Activated T-cell treated with anti-CD3 and anti-CD28 coated beads, Interleukin-2, amount 50 U/mL, for 48 hours (primary cell): Measurements from ENCODE around the gene PRSS16.
"Not testable (repeated sequence)": the region's sequence is repeated elsewhere in the genome, so short reads cannot be mapped to it uniquely, and the experiment has no call there.

Source experiments
- DNase-seq, 2 experiments: peaks; one replicate each; pipeline ENCODE4 v3.0.0-alpha.2; 2020

PRSS16 gene

GRCh38 chr6:27247133-27247836 is at the start of gene PRSS16:
Gene PRSS16 (plus strand): TSS chr6:27247701. CDS start chr6:27247738, 37 bp downstream.
- DNase-seq: no peak

DNA sequence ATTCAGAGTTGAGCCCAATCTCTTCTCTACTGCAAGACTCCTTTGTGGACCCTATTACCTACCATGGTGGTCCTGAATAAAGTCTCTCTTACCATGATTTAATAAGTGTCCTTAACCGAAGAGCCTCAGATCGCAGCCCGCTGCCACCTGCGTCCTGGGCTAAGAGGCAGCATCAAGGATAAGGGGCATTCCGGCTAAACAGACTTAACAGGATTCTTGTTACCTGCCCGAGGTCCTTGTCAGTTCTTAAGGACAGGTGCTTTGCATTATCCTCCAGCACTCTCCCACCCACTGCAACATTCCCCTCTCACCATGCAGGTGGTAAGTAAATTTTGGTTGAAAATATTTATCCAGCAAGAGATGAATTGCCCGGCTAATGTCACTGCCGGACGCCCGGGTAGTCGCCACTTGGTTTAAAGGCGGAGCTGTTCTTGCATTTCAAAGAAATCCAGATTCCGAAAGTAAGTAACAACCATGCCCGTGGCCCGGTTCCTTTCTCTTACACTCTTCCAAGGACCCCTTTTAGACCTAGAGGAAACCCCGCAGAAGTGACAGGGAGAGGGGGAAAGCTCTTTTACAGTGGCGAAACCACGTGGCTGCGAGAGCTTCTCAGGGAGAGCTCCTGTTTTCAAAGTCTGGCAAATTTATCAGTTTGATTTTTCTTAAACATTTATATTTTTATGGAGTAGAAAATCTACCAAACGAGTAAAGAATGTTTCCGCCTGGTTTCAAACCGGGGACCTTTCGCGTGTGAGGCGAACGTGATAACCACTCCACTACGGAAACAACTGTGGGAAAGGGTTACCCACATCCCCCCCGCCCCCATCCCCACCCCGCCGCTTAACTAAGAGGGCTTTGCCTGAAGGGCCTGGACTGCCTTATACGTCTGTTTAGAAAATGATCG is 41.9 kb upstream of the PRSS16 start:
- DNase-seq: peak; percentile 60 to 64

- no peak for DNase-seq
These were observed 40.7 kb upstream of the PRSS16 start for GRCh38 chr6:27206806-27207205.

- DNase-seq: no peak
These were observed 39.5 kb upstream of the PRSS16 start for GRCh38 chr6:27208042-27208441.

GRCh38 chr6:27209196-27209595 is 38.3 kb upstream of the PRSS16 start:
- DNase-seq: no peak

DNA sequence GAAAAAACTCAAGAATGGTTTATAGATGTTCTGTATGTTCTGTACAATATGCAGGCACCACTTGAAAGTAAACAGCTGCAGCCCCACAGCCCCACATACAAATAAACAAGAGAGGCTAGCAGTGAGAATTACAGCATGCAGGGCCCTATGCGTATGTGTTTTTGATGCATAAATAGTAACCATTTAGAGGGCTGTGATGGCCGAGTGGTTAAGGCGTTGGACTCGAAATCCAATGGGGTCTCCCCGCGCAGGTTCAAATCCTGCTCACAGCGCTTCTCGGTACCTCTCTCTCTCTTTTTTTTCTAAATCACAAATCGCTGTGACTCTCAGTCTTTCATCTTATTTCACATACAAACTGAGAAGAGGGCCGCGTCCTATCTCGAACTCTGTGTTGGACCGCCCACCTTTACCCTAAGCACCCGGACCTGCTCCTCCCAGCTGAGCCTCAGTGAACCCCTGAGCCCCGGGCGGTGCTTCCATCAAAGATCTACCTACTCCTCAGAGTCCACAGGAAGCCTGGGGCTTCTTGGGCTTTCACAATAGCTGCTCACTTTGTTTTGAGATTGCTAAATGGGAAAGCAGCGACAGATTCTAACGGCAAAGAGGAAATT is 37.7 kb upstream of the PRSS16 start:
- no peak for DNase-seq

DNA sequence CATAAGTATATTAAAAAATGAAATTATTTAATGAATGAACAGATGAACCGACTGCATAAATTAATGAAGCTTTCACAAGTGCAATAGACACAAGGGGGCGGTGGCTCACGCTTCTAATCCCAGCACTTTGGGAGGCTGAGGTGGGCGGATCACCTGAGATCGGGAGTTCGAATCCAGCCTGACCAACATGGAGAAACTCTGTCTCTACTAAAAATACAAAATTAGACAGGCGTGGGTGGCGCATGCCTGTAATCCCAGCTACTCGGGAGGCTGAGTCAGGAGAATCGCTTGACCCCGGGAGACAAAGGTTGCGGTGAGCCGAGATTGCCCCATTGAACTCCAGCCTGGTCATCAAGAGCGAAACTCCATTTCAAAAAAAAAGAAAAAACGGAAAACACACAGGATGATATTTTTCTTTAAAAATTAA is 34.4 kb upstream of the PRSS16 start:
- DNase-seq: peak in 1 of 2 experiments; percentile 38

GRCh38 chr6:27213544-27214125 is 33.9 kb upstream of the PRSS16 start:
- DNase-seq: peak; percentile 51 to 56

DNA sequence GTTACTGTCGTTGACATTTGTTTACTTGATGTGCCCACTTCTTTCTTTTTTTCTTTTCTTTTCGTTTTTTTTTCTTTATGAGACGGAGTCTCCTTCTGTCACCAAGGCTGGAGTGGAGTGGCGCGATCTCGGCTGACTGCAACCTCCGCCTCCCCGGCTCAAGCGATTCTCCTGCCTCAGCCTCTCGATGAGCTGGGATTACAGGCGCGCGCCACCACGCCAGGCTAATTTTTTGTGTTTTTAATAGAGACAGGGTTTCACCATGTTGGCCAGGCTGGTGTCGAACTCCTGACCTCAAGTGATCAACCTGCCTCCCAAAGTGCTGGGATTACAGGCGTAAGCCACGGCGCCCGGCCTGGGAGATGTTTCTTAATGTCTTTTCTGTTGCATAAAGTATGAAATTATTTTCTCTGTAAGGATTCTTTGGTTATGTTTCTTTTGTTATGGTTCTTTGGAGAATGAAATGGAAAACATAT is 33.3 kb upstream of the PRSS16 start:
- DNase-seq: no peak

- no peak for DNase-seq
These were observed 30.6 kb upstream of the PRSS16 start for GRCh38 chr6:27216874-27217273.

DNA sequence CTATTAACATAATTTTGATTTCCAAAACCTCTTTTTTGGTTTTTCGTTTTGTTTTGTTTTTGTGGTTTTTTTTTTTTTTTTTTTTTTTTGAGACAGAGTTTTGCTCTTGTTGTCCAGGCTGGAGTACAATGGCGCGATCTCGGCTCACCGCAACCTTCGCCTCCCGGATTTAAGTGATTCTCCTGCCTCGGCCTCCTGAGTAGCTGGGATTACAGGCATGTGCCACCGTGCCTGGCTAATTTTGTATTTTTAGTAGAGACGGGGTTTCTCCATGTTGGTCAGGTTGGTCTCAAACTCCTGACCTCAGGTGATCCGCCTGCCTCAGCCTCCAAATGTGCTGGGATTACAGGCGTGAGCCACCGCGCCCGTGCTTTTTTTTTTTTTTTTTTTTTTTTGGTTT is 24.5 kb upstream of the PRSS16 start:
- not testable (repeated sequence) for DNase-seq

GRCh38 chr6:27224729-27225128 is 22.8 kb upstream of the PRSS16 start:
- DNase-seq: no peak

GRCh38 chr6:27228963-27229477 is 18.5 kb upstream of the PRSS16 start:
- no peak for DNase-seq

DNA sequence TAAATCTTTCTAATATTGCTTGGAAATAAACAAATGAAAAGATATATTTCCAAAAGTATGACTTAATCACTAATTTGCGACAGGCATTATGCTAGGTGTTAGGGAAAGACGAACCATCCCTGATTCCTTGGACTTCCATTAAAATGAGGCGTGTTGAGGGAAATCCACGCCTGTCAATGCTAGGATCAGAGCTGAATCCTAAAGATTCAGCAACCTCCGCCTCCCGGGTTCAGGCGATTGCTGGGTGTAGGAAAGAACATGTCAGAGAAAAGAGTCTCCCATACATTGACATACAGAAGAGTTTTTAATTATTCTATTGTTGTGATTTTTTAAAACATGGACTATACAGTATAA is 16.8 kb upstream of the PRSS16 start:
- no peak for DNase-seq

DNA sequence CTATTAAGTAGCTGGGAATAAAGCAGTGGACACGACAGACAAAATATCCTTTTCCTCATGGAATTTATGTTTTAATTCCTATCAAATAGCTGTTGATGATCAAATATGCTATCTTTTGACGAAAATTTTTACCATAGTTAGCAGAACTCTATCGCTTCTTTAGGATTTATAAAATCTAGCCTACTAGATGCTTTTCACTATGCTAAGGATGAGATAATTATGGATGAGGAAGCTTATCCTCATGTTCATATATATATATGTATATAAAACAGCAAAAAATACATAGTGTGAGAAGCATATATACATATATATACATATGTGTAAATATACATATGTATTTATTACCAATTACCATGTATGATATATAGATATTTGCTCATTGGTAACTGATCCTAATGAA is 12.9 kb upstream of the PRSS16 start:
- DNase-seq: no peak

GRCh38 chr6:27237089-27237803 is 10.3 kb upstream of the PRSS16 start:
- DNase-seq: peak; percentile 77 to 78

GRCh38 chr6:27238010-27238983 is 9.2 kb upstream of the PRSS16 start:
- no peak for DNase-seq

GRCh38 chr6:27239258-27239657 is 8.2 kb upstream of the PRSS16 start:
- no peak for DNase-seq

DNA sequence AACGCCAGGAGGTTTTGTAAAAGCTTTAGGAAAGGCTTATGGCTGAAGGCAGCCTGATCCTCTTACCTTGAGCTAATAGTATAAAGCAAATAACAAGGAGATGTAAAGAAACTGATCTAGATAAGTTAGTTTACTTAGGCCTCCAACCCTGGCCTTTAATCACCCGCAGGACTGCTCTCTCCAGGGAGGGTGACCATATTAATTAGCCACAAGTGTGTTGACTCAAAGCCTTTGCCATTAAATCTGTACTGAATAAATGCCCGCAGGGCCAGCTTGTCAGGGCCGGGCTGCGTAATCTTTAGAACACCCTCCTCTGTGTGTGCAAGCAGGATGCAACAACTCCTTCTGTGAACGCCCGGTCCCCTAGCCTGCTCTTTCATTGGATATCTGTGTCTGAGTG is 6.1 kb upstream of the PRSS16 start:
- no peak for DNase-seq

DNA sequence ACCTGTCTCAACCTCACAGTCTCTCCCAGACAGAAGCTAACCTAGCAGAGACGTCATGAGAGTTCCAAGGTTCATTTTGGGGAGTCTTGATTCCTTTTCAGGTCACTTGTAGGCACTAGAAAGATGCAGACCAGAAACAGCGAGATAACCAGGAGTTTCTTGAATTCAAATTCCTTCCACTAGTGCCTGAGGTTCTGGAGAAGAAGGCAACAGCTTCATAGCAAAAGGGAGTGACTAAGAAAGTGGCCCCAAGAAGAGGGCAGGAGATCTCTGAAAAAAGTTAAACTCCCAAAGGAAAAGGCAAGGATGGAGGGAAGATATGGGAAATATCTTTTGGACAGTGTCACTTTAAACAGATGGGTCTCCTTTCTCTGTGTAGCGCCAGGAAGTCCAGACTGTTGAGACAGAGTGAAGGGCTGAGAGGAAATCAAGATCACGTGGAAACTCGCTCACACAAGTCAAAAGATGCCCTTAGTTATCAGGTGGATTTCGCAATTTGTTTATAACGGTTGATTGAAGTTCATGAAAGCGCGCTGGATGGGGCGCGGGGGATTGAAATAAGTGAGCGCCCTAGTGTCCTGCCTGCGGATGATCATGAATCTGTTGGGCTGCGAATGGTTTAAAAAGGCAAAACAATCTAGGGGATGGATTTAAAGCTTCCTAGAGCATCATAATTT is 4.8 kb upstream of the PRSS16 start:
- no peak for DNase-seq
